Raji (cell line): ENCODE results near the gene FMN2.

ENCODE experiments used
- POLR2A ChIP-seq: IDR thresholded peaks from 2 replicates; pipeline ENCODE4 v1.6.1; 2011; ENCODE audit warnings: low read depth, low read length, control low read depth; ENCODE audit not compliant: insufficient read depth

Gene FMN2

GRCh38 chr1:240244968-240245628 is 153.4 kb downstream of the FMN2 start:
- TF ChIP-seq POLR2A = no peak

GRCh38 chr1:240245629-240246020 is 153.9 kb downstream of the FMN2 start:
- no peak for TF ChIP-seq POLR2A

DNA sequence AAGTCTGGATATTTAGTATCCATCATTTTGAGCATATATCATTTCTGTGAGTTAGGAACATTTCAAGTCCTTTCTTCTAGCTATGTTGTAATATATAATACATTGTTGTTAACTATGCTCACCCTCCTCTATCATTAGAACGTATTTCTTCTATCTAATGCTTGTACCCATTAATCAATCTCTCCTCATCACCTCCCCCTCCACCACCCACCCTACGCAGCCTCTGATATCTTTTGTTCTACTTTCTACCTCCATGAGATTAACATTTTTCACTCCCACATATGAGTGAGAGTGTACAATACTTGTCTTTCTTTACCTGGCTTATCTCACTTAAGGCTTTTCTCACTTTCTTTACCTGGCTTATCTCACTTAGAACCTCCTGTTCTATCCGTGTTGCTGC is 156.2 kb downstream of the FMN2 start:
- TF ChIP-seq POLR2A = no peak

DNA sequence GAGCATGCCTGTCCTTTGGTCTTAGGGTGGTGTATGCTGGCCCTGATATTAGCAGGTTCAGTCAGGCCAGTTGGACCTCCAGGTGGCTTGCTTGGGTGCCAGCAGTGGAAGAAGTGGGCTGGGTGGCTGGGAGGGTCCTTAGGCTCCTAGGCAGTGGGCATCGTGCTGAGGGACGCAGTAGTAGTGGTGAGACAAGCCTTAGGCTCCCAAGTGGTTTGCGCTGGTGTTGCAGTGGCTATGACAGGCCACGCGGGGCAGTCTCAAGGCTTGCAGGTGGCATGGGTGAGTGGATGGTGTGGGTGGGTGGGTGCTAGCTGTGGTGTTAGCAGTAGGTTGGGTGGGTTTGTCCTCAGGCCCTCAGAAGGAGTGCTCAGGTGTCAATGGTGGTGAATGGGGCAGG is 162.3 kb downstream of the FMN2 start:
- TF ChIP-seq POLR2A = no peak

DNA sequence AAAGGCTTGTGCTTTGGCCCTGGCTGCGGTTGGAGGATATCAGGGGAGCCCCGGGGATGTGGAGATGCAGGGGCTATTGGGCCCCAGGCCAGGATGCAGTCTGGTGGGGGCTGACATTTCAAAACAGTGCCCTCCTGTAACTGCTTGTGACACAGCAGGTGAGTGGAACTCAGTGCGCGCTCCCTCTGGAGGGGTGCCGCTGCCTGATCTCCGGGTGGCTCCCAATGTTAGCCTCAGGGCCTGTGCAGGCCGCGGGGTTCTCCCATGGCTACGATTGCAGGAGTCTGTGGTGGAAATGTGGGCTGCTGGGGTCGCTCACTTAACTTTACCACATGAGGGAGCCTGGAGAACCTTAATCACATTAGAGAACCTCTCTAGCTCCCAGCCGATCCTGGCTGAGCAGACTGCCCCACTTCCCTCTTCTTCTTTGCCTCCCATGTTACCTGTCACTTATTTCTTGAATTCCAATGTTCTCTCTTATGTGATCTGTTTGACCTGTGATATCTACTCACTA is 163.2 kb downstream of the FMN2 start:
- no peak for TF ChIP-seq POLR2A

DNA sequence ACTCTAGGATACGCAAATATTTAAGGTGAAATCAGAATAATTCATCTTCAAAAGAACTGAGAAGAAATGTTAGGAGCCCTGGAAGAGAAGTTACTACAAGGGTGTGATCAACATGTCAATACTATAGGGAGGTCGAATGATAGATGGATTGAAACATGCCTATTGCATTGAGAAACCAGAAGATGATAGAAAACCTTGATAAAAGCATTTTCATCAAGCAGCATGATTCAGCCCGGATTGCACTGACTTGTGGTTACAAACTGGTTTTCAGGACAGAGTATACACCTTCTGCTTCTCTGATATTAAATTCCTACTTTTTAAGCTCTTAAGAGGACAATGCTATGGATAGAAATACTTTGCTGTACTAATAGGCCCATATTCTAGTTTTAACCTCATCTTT is 164.2 kb downstream of the FMN2 start:
- TF ChIP-seq POLR2A = no peak

GRCh38 chr1:240256836-240257503 is 165.3 kb downstream of the FMN2 start:
- TF ChIP-seq POLR2A = no peak

DNA sequence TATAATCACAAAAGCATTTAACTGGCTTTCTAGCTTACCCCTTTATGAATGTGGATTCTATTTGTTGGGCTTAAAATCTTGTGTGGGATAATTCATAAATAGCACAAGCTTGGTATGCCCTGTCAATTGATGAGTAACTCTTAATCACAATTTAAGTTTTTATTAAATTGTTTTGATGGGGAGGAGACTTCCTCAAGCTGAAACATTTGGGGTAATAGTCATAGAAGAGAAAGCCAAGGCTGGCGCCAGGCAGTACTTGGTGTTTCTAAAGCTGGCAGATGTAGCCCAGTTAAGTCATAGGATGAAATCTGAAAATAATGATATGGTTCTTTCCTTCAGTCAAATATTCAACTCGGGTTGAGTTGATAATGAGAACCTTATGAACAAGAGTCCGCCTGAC is 167.2 kb downstream of the FMN2 start:
- no peak for TF ChIP-seq POLR2A

DNA sequence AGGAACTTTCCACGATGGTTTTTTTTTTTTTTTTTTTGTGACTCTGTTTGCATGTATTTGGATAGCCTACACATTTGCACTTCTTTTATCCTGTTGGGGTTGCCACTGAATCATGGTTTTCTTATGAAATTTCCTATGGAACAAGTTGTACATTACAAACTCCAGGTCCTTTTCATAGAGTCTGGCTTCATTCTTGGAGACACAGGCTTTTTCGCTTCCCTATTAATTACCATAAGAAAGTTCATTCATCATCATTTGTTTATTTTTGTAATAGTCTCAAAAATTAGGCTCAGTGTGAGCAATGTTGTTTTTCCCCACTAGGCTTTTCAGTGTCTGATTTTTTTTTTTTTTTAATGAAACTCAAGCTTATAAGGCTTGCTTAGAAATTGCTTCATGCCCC is 179.4 kb downstream of the FMN2 start:
- TF ChIP-seq POLR2A = no peak

DNA sequence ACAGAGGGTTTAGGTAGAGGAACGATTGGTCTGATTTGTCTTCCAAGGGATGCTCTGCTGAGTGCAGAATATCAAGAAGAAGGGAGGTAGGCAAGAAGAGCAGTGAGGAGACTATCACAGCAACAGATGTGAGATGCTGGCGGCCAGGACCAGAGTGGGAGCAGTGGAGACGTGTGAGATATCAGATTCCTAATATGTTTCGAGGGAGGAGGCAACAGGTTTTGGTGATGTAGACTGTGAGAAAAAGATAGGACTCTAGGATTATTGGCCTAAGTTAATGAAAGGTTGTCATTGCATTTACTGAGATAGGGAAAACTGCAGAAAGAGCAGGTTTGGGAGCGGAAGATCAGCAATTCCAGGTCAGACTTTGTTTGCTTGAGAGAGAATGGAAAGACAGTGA is 182.9 kb downstream of the FMN2 start:
- no peak for TF ChIP-seq POLR2A

GRCh38 chr1:240278082-240278481 is 186.4 kb downstream of the FMN2 start:
- no peak for TF ChIP-seq POLR2A

DNA sequence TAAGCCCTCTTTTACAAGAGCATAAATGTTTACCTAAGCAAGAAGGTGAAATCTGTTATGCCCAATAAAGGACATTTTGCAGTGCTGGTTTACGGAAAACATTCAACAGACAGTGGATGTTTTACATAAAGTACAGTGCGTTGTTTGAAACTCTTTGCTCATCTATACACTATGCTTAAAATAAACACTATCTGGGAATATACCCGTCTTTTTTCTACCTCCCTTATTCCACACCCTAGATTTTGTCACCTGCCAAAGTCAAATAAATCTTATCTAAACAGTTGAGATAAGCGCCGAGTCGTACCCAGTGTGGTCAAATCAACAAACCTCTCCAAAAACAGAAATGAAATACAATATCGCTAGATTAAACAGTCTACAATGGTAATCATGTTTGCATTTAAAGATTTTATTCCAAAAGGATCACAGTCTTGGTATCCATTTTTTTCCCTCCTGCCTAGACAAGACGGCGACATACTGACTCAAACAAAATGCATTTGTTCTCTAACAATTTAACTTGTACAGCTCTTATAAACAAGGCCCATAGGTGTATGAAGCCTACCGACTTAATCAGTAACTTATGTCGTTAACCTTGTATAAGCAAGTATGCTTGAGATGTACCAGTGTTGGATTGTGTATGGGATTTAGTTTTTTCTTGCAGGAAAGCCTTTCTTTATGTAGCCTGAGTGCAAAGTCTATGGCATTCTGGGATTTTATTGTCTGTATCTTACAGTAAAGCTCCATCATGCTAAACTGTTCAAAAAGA is 189.1 kb downstream of the FMN2 start:
- TF ChIP-seq POLR2A = no peak

DNA sequence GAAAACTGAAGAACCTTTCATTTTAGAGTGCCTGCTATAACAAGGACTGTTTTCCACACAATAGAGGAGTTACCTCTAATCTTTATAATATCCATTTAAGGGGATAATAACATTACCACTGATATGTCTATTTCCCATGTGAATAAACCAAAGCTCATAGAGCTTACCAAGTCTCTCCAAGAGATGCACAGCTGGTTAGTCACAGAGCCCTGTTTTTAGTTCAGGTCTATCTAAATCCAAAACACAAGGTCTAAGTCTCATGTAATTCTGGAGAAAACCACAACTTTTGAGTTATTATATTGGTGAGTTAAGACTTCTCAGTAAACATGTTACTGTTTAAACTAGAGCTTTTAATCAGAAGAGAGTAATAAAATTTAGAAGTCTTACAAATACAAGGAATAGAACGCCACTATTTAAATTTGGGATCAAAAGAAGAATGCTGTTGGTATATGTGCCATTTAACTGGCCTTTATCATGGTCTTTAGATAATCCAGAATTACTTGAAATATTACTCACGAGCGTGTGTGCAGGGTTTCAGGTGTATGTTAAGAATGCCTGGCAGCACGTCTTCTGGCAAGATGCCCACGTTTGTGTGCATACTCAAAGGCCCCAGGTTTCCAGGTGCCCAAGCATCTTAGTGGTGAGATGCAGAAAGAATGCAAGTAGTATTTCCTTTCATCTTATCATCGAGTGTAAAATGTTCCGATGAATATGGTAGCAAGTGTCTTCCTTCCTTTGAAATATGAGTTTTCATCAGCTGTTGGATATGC is 190.6 kb downstream of the FMN2 start:
- TF ChIP-seq POLR2A = no peak

GRCh38 chr1:240284656-240285414 is 193.2 kb downstream of the FMN2 start:
- no peak for TF ChIP-seq POLR2A
